Stomach (tissue), 9 donors: Measurements from ENCODE around the gene EGFLAM. TPM values are rescaled to one million over a fixed set of nuclear protein-coding genes. Genes with fewer than 3 reads are reported as not detected.
A peak's percentile ranks its signal among the peaks of the same experiment; 100 is the strongest.

Experiments
- DNase-seq, 2 donors: peaks; one replicate each; pipeline versions ENCODE4 v3.0.0 to v3.0.0-alpha.2; 2013 to 2019
- H3K27ac ChIP-seq, 5 donors: fragments of 200-600 bp in 4 of 5; sonication (generic) in 4 of 5; one replicate each; pipeline ENCODE4 v1.5.1; 2013 to 2019; ENCODE audit warnings: mild to moderate bottlenecking in 1 of 5, moderate library complexity in 1 of 5
- H3K27me3 ChIP-seq, 3 donors: fragments of 200-600 bp; sonication (generic); one replicate each; pipeline ENCODE4 v1.5.1; 2017 to 2019; ENCODE audit warnings: mixed run types in 1 of 3
- H3K36me3 ChIP-seq, 4 donors: fragments of 200-600 bp; sonication (generic); 1 replicate in 3 of 4; 2 replicates in 1 of 4; pipeline ENCODE4 v1.5.1; 2016 to 2019
- H3K4me1 ChIP-seq, 4 donors: fragments of 200-600 bp; sonication (generic); one replicate each; pipeline ENCODE4 v1.5.1; 2016 to 2019
- H3K4me3 ChIP-seq, 4 donors: fragments of 200-600 bp; sonication (generic) in 3 of 4; one replicate each; pipeline ENCODE4 v1.5.1; 2016 to 2019; ENCODE audit warnings: mild to moderate bottlenecking in 1 of 4
- H3K9me3 ChIP-seq, 4 donors: fragments of 200-600 bp; sonication (generic); one replicate each; pipeline ENCODE4 v1.5.1; 2016 to 2019
- EP300 ChIP-seq: sonication (generic); formaldehyde crosslinking; IDR thresholded peaks from one replicate; pipeline ENCODE4 v1.6.1; 2017; ENCODE audit warnings: antibody characterized with exemption
- POLR2A ChIP-seq, 4 donors: fragments of 450-650 bp; IDR thresholded peaks; one replicate each; pipeline ENCODE4 v1.6.1; 2016; ENCODE audit warnings: antibody characterized with exemption in 4 of 4, control low read depth in 2 of 4, mild to moderate bottlenecking in 1 of 4, moderate library complexity in 1 of 4
- POLR2AphosphoS5 ChIP-seq, 3 donors: sonication (generic); formaldehyde crosslinking; IDR thresholded peaks; one replicate each; pipeline ENCODE4 v1.6.1; 2016; ENCODE audit warnings: antibody characterized with exemption in 3 of 3
- WGBS, 5 donors: extraction: QIAGEN DNeasy Blood & Tissue Kit in 3 of 5; methylation state at CpG; one replicate each; pipeline versions ENCODE4 v1.1.5 to v1.1.7; 2013 to 2018; 5-methylcytosine and 5-hydroxymethylcytosine counted together
- intact Hi-C: fragments of 100-400 bp; cut with DNase I; formaldehyde crosslinking; loops from one replicate; pipeline ENCODE4 v1.15.1; 2023; ENCODE audit warnings: low total_unique reads
- polyA plus RNA-seq, 3 donors: library from polyadenylated mRNA; stranded (reverse); fragments of 200-250 nt; gene quantifications; one replicate each; pipeline ENCODE4 v1.2.3, GENCODE V29; 2013
- total RNA-seq, 5 donors: library from RNA; depleted of rRNA; stranded (reverse); fragments of >200 nt; gene quantifications; one replicate each; pipeline versions ENCODE4 v1.1.0 to v1.2.3, GENCODE V29; 2014 to 2016
- TF ChIP-seq, protein P1 (sequence below), 7 experiments: fragments of 450-650 bp in 4 of 7; fragments of 200-600 bp in 3 of 7; sonication (generic) in 3 of 7; IDR thresholded peaks; one replicate each; pipeline ENCODE4 v1.5.1; 2016 to 2019; ENCODE audit warnings: antibody characterized with exemption in 7 of 7, control low read depth in 2 of 7, mild to moderate bottlenecking in 1 of 7
- donor health status: healthy with polysubstance abuse.
- donor health status: Bipolar disorder and iron deficiency.
- donor health status: healthy.

The EGFLAM gene
- total and polyA plus RNA-seq, 8 donors = 0.61 to 5.9 (median 1.4) TPM; not detected in 3

DNA sequence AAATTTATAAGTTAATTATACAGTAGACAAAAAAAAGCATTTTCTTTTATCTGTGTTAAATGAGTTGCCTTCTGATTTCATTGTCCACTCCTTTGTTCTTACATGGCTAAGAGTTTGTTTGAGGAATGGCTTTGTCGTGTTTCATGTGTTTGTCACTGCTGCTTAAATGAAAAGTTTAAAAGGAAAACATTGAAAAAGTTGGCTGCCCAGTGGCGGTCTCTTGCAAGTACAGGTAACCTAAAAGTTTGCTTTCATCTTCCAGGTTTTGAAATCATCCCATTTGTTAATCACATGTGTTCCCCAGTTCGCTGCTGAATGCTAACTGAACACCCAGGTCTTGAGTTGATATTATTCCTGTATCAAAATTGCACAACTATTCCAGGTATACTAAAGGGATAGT is 33.9 kb downstream of the EGFLAM start:
- intact Hi-C loops = no loop called here
- H3K27me3 ChIP-seq = peaks cover 0 to 5% (median 0%) of the 10 kb centered on the region in 3 donors
- H3K4me1 ChIP-seq = no peaks in the 10 kb centered on the region
- DNase-seq = no peak
- no peaks in the 10 kb centered on the region for H3K9me3 ChIP-seq
- no peaks in the 10 kb centered on the region for H3K36me3 ChIP-seq
- WGBS, 5 donors = 48 to 70% (median 63%) methylated on average over 3 of the region's 3 CpGs
- TF ChIP-seq POLR2A (IDR thresholded peaks at IDR 0.05) = no peak
- TF ChIP-seq, protein P1, sequence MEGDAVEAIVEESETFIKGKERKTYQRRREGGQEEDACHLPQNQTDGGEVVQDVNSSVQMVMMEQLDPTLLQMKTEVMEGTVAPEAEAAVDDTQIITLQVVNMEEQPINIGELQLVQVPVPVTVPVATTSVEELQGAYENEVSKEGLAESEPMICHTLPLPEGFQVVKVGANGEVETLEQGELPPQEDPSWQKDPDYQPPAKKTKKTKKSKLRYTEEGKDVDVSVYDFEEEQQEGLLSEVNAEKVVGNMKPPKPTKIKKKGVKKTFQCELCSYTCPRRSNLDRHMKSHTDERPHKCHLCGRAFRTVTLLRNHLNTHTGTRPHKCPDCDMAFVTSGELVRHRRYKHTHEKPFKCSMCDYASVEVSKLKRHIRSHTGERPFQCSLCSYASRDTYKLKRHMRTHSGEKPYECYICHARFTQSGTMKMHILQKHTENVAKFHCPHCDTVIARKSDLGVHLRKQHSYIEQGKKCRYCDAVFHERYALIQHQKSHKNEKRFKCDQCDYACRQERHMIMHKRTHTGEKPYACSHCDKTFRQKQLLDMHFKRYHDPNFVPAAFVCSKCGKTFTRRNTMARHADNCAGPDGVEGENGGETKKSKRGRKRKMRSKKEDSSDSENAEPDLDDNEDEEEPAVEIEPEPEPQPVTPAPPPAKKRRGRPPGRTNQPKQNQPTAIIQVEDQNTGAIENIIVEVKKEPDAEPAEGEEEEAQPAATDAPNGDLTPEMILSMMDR (IDR thresholded peaks at IDR 0.05) = no peak
- no peak for TF ChIP-seq EP300
- TF ChIP-seq POLR2AphosphoS5 (IDR thresholded peaks at IDR 0.05) = no peak
- H3K27ac ChIP-seq = no peak overlapping the region
- no peak overlapping the region for H3K4me3 ChIP-seq

DNA sequence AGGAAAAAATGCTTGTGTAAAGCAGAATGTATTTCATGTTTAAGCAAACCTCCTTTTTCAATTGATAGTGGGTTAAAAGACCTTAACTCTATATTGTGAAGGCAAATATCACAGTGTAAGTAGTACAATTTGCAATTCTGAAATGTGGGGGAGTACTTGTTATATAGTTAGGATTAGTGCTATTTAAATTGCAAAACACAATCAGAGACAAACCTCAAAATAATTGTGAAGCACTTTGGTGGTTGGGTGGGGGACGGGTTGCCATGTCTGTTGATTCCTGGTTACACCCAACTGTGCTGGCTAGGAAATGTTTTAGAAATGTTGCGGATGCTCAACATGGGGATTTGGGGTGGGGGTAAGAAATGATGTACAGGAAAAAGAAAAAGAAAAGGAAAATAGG is 37.4 kb downstream of the EGFLAM start:
- Histone ChIP-seq H3K36me3 (no peaks in the 10 kb centered on the region), H3K27me3 (peaks cover 0 to 5% (median 0%) of the 10 kb centered on the region in 3 donors), H3K27ac (no peak overlapping the region), H3K4me3 (no peak overlapping the region), H3K9me3 (no peaks in the 10 kb centered on the region), H3K4me1 (no peaks in the 10 kb centered on the region)
- TF ChIP-seq, protein P1 (IDR thresholded peaks at IDR 0.05) = no peak
- TF ChIP-seq EP300 (no peak), POLR2AphosphoS5 (IDR thresholded peaks at IDR 0.05) (no peak), POLR2A (IDR thresholded peaks at IDR 0.05) (no peak)
- intact Hi-C loops = no loop called here
- 82 to 92% (median 87%) methylated on average over 2 of the region's 2 CpGs for WGBS, 5 donors
- no peak for DNase-seq

DNA sequence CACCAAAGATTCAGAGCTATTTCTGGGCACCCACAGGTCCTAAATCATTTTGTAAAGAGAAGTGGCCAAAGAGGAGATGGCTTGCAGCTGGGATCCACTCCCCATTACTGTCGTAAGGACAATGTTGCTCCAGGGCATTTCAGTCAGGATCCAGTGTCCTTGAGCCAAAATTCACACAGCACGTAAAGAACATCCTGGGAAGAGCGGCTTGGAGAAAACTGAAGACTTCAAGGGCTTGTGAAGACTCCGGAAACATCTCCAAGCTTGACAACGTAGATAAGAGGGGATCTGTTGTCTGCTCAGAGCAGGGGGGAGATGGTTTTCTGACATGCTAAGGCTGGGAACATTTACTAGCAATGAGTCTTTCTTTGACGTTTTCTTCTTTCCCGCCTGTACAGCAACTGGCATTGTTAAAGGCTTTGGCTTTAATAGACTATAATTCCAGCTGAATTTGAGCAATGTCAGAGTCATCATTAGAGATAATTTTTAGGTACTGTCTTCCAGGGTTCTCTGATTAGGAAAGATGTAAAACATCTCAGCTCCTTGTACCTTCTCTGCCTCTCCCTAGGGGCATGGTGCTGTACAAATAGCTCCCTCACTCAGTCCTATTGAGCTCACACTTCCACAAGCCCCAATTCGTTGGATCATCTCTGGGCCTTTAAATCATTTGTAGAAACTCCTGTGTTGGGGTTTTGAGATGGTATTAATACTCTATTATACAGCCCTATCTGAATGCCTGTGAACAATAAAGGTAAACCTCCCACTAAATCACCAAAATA is 39.7 kb downstream of the EGFLAM start:
- TF ChIP-seq POLR2AphosphoS5 (IDR thresholded peaks at IDR 0.05) (no peak), EP300 (no peak), POLR2A (IDR thresholded peaks at IDR 0.05) (no peak)
- TF ChIP-seq, protein P1 (IDR thresholded peaks at IDR 0.05) = no peak
- Histone ChIP-seq H3K4me1 (no peaks in the 10 kb centered on the region), H3K27ac (no peak overlapping the region), H3K9me3 (peaks cover 0 to 3% (median 0%) of the 10 kb centered on the region in 4 donors), H3K36me3 (no peaks in the 10 kb centered on the region), H3K4me3 (no peak overlapping the region), H3K27me3 (peaks cover 0 to 5% (median 0%) of the 10 kb centered on the region in 3 donors)
- intact Hi-C loops = no loop called here
- 41 to 55% (median 46%) methylated on average over 8 of the region's 8 CpGs for WGBS, 5 donors
- peak in 1 of 2 donors; percentile 63 for DNase-seq

DNA sequence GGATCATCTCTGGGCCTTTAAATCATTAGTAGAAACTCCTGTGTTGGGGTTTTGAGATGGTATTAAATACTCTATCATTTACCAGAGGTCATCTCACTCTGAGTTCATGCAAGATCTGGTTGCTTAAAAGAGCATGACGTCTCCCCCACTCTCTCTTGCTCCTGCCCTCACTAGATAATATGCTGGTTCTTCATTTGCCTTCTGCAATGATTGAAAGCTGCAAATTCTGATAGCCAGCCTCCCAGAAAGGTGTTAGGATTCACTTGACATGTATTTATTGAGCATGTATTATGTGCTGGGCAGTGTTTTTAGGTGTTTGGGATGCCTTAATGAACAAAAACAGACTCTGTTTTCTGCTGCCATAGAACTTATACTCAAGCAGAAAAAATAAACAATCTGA is 41.2 kb downstream of the EGFLAM start:
- Histone ChIP-seq H3K36me3 (no peaks in the 10 kb centered on the region), H3K4me3 (no peak overlapping the region), H3K27me3 (no peaks in the 10 kb centered on the region), H3K9me3 (peaks cover 0 to 19% (median 2%) of the 10 kb centered on the region in 4 donors), H3K27ac (no peak overlapping the region), H3K4me1 (no peaks in the 10 kb centered on the region)
- DNase-seq = no peak
- 55 to 83% (median 71%) methylated on average over 1 of the region's 1 CpG for WGBS, 5 donors
- intact Hi-C loops = no loop called here
- TF ChIP-seq POLR2A (IDR thresholded peaks at IDR 0.05) (no peak), EP300 (no peak), POLR2AphosphoS5 (IDR thresholded peaks at IDR 0.05) (no peak)
- TF ChIP-seq, protein P1 (IDR thresholded peaks at IDR 0.05) = no peak
